Hepatocyte (in vitro differentiated cells): ENCODE results near the gene HSD11B1L. TPM values are rescaled to one million over a fixed set of nuclear protein-coding genes. Genes with fewer than 3 reads are reported as not detected.

Experiments used
- DNase-seq: peaks from one replicate; pipeline ENCODE4 v3.0.0-alpha.2; 2016; ENCODE audit warnings: low spot score
- H2AFZ ChIP-seq: fragments of 200-600 bp; sonication (generic); 2 replicates; pipeline ENCODE4 v1.6.0; 2016; ENCODE audit warnings: antibody characterized with exemption, mild to moderate bottlenecking
- H3K27ac ChIP-seq: fragments of 200-600 bp; sonication (generic); 2 replicates; pipeline ENCODE4 v1.5.1; 2016; ENCODE audit warnings: mild to moderate bottlenecking
- H3K27me3 ChIP-seq: fragments of 200-600 bp; sonication (generic); 2 replicates; pipeline ENCODE4 v1.6.1; 2016
- H3K36me3 ChIP-seq: fragments of 200-600 bp; sonication (generic); replicated peaks from 2 replicates; pipeline ENCODE4 v1.5.1; 2016; ENCODE audit warnings: low read depth; ENCODE audit not compliant: insufficient read depth
- H3K4me1 ChIP-seq: fragments of 200-600 bp; sonication (generic); 2 replicates; pipeline ENCODE4 v1.5.1; 2016; ENCODE audit warnings: mild to moderate bottlenecking, moderate library complexity; ENCODE audit not compliant: insufficient read depth
- H3K4me2 ChIP-seq: fragments of 200-600 bp; sonication (generic); 2 replicates; pipeline ENCODE4 v1.6.0; 2016
- H3K4me3 ChIP-seq: fragments of 200-600 bp; sonication (generic); 2 replicates; pipeline ENCODE4 v1.5.1; 2016; ENCODE audit warnings: mild to moderate bottlenecking
- H3K79me2 ChIP-seq: fragments of 200-600 bp; sonication (generic); 2 replicates; pipeline ENCODE4 v1.6.0; 2017; ENCODE audit warnings: mild to moderate bottlenecking
- H3K9me2 ChIP-seq: fragments of 200-600 bp; sonication (generic); replicated peaks from 2 replicates; pipeline ENCODE4 v1.6.0; 2017; ENCODE audit warnings: mild to moderate bottlenecking; ENCODE audit not compliant: insufficient read depth
- H3K9me3 ChIP-seq: fragments of 200-600 bp; sonication (generic); 2 replicates; pipeline ENCODE4 v1.5.1; 2016; ENCODE audit warnings: low read depth, mild to moderate bottlenecking
- H4K20me1 ChIP-seq: fragments of 200-600 bp; sonication (generic); 2 replicates; pipeline ENCODE4 v1.6.0; 2016; ENCODE audit warnings: mild to moderate bottlenecking; ENCODE audit not compliant: insufficient read depth, poor library complexity, severe bottlenecking
- EZH2 ChIP-seq: fragments of 200-600 bp; sonication (generic); IDR thresholded peaks from 2 replicates; pipeline ENCODE4 v1.6.1; 2016; ENCODE audit warnings: antibody characterized with exemption, mild to moderate bottlenecking, borderline replicate concordance
- EZH2phosphoT487 ChIP-seq: fragments of 200-600 bp; sonication (generic); IDR thresholded peaks from one replicate; pipeline ENCODE4 v1.6.1; 2018; ENCODE audit warnings: antibody characterized with exemption, mild to moderate bottlenecking, low read depth, moderate library complexity; ENCODE audit not compliant: unreplicated experiment, severe bottlenecking
- WGBS: methylation state at CpG from one replicate; pipeline ENCODE4 v1.1.6; 2016; ENCODE audit warnings: low lambda C conversion rate; ENCODE audit errors: missing lambda C conversion rate; 5-methylcytosine and 5-hydroxymethylcytosine counted together
- polyA plus RNA-seq: library from polyadenylated mRNA; unstranded; fragments of >200 nt; fragmentation: Nextera tagmentation; extraction: Ambion mirVana; gene quantifications from 2 replicates; pipeline ENCODE4 v1.2.1, GENCODE V29; 2016
- total RNA-seq: library from RNA; depleted of rRNA; stranded (reverse); fragments of >200 nt; gene quantifications from 2 replicates; pipeline ENCODE4 v1.2.3, GENCODE V29; 2014
- TF ChIP-seq, protein P1 (sequence below): fragments of 200-600 bp; sonication (generic); IDR thresholded peaks from 2 replicates; pipeline ENCODE4 v1.5.1; 2016; ENCODE audit warnings: antibody characterized with exemption, mild to moderate bottlenecking; ENCODE audit not compliant: poor library complexity

The HSD11B1L gene
- total and polyA plus RNA-seq, 2 experiments from 2014 or later = 14.9 to 26.0 TPM

- WGBS = 96% methylated on average over 10 of the region's 10 CpGs
Measured at GRCh38 chr19:5677136-5677535, 3.7 kb upstream of the HSD11B1L start.

DNA sequence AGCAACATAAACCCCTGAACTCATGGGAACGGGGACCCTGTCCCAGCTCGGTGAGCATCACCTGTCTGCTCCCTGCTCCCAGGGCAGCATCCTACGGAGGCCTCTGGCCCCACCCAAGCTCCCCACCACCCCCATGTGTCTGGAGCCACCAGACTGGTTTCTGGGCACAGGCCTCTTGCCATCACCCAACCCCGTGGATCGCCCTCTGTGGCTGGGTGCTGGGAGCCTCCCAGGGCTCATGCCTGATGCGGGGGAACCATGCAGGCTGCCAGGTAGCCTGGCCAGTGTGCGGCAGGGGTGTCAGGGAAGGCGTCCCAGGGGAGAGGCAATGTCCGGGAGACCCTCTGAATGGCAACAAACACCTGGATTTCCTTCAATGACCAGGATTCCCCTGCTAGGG is 3.2 kb upstream of the HSD11B1L start:
- H3K27me3 ChIP-seq = no peaks in the 10 kb centered on the region
- 96% methylated on average over 8 of the region's 9 CpGs for WGBS
- no peak overlapping the region for H2AFZ ChIP-seq
- H3K9me2 ChIP-seq = no peaks in the 10 kb centered on the region
- DNase-seq = no peak
- no peak overlapping the region for H3K4me3 ChIP-seq
- H3K9me3 ChIP-seq = no peaks in the 10 kb centered on the region
- no peaks in the 10 kb centered on the region for H3K4me1 ChIP-seq
- TF ChIP-seq EZH2 = no peak
- no peak for TF ChIP-seq EZH2phosphoT487
- TF ChIP-seq, protein P1, sequence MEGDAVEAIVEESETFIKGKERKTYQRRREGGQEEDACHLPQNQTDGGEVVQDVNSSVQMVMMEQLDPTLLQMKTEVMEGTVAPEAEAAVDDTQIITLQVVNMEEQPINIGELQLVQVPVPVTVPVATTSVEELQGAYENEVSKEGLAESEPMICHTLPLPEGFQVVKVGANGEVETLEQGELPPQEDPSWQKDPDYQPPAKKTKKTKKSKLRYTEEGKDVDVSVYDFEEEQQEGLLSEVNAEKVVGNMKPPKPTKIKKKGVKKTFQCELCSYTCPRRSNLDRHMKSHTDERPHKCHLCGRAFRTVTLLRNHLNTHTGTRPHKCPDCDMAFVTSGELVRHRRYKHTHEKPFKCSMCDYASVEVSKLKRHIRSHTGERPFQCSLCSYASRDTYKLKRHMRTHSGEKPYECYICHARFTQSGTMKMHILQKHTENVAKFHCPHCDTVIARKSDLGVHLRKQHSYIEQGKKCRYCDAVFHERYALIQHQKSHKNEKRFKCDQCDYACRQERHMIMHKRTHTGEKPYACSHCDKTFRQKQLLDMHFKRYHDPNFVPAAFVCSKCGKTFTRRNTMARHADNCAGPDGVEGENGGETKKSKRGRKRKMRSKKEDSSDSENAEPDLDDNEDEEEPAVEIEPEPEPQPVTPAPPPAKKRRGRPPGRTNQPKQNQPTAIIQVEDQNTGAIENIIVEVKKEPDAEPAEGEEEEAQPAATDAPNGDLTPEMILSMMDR = no peak
- H3K27ac ChIP-seq = no peak overlapping the region
- no peak overlapping the region for H3K4me2 ChIP-seq
- H4K20me1 ChIP-seq = no peaks in the 10 kb centered on the region
- no peaks in the 10 kb centered on the region for H3K36me3 ChIP-seq
- H3K79me2 ChIP-seq = peaks cover 13% of the 10 kb centered on the region

More at GRCh38 chr19:5677136-5677535, 3.7 kb upstream of the HSD11B1L start:
- Histone ChIP-seq H3K4me1 (no peaks in the 10 kb centered on the region), H3K9me2 (no peaks in the 10 kb centered on the region), H3K27me3 (no peaks in the 10 kb centered on the region), H3K4me2 (no peak overlapping the region), H2AFZ (no peak overlapping the region), H3K27ac (no peak overlapping the region), H4K20me1 (no peaks in the 10 kb centered on the region), H3K9me3 (no peaks in the 10 kb centered on the region), H3K4me3 (no peak overlapping the region), H3K36me3 (no peaks in the 10 kb centered on the region), H3K79me2 (peaks cover 13% of the 10 kb centered on the region)
- no peak for DNase-seq
- TF ChIP-seq, protein P1 = no peak
- no peak for TF ChIP-seq EZH2phosphoT487
- no peak for TF ChIP-seq EZH2

GRCh38 chr19:5678071-5678718 is 2.6 kb upstream of the HSD11B1L start:
- no peaks in the 10 kb centered on the region for H4K20me1 ChIP-seq
- WGBS = 95% methylated on average over 22 of the region's 22 CpGs
- no peaks in the 10 kb centered on the region for H3K9me3 ChIP-seq
- no peaks in the 10 kb centered on the region for H3K36me3 ChIP-seq
- H3K4me2 ChIP-seq = no peak overlapping the region
- DNase-seq = no peak
- no peaks in the 10 kb centered on the region for H3K9me2 ChIP-seq
- no peaks in the 10 kb centered on the region for H3K27me3 ChIP-seq
- peaks cover 13% of the 10 kb centered on the region for H3K79me2 ChIP-seq
- no peaks in the 10 kb centered on the region for H3K4me1 ChIP-seq
- TF ChIP-seq, protein P1 = no peak
- TF ChIP-seq EZH2 (no peak), EZH2phosphoT487 (no peak)
- H2AFZ ChIP-seq = no peak overlapping the region
- no peak overlapping the region for H3K27ac ChIP-seq
- H3K4me3 ChIP-seq = no peak overlapping the region
